T-helper 2 cell treated with Interferon-gamma antibody and Interleukin-4, amounts not matched to agents 5 μg/mL and 100 μg/mL, for 36 hours (primary cell): ENCODE data around the gene RALGAPB.
"Not testable (repeated sequence)": the region's sequence is repeated elsewhere in the genome, so short reads cannot be mapped to it uniquely, and the experiment has no call there.

Experiments used
- DNase-seq: peaks from one replicate; pipeline ENCODE4 v3.0.0; 2021; ENCODE audit warnings: low spot score
- H3K27ac Mint-ChIP-seq: one replicate; pipeline ENCODE4 v1.8.0; 2021; ENCODE audit warnings: mild to moderate bottlenecking, mixed read lengths
- H3K27me3 Mint-ChIP-seq: one replicate; pipeline ENCODE4 v1.8.0; 2021; ENCODE audit warnings: low read depth, mixed read lengths
- H3K36me3 Mint-ChIP-seq: one replicate; pipeline ENCODE4 v1.8.0; 2021; ENCODE audit warnings: low read depth, mixed read lengths
- H3K4me1 Mint-ChIP-seq: one replicate; pipeline ENCODE4 v1.8.0; 2021; ENCODE audit warnings: low read depth, mixed read lengths
- H3K4me3 Mint-ChIP-seq: one replicate; pipeline ENCODE4 v1.8.0; 2022; ENCODE audit warnings: mild to moderate bottlenecking, moderate library complexity, mixed read lengths
- H3K9me3 Mint-ChIP-seq: one replicate; pipeline ENCODE4 v1.8.0; 2021; ENCODE audit warnings: mixed read lengths

Gene RALGAPB

GRCh38 chr20:38454556-38455473 is 17.8 kb upstream of the RALGAPB start:
- no peak for DNase-seq
- H3K4me1 Mint-ChIP-seq = no peaks in the 10 kb centered on the region
- H3K36me3 Mint-ChIP-seq = peaks cover 5% of the 10 kb centered on the region
- H3K4me3 Mint-ChIP-seq = no peak overlapping the region
- no peaks in the 10 kb centered on the region for H3K9me3 Mint-ChIP-seq
- peaks cover 10% of the 10 kb centered on the region for H3K27me3 Mint-ChIP-seq
- H3K27ac Mint-ChIP-seq = no peak overlapping the region

GRCh38 chr20:38458314-38458713 is 14.3 kb upstream of the RALGAPB start:
- Mint-ChIP-seq H3K36me3 (no peaks in the 10 kb centered on the region), H3K27ac (no peak overlapping the region), H3K9me3 (no peaks in the 10 kb centered on the region), H3K4me1 (no peaks in the 10 kb centered on the region), H3K4me3 (no peak overlapping the region), H3K27me3 (peaks cover 10% of the 10 kb centered on the region)
- no peak for DNase-seq

GRCh38 chr20:38460040-38460623 is 12.5 kb upstream of the RALGAPB start:
- DNase-seq = no peak
- no peak overlapping the region for H3K4me3 Mint-ChIP-seq
- no peaks in the 10 kb centered on the region for H3K36me3 Mint-ChIP-seq
- H3K27me3 Mint-ChIP-seq = peaks cover 10% of the 10 kb centered on the region
- H3K4me1 Mint-ChIP-seq = no peaks in the 10 kb centered on the region
- H3K9me3 Mint-ChIP-seq = no peaks in the 10 kb centered on the region
- H3K27ac Mint-ChIP-seq = no peak overlapping the region

GRCh38 chr20:38460631-38461030 is 12.0 kb upstream of the RALGAPB start:
- H3K4me3 Mint-ChIP-seq, H3K36me3 Mint-ChIP-seq, DNase-seq, H3K27ac Mint-ChIP-seq, H3K4me1 Mint-ChIP-seq, H3K27me3 Mint-ChIP-seq, H3K9me3 Mint-ChIP-seq: not testable (repeated sequence)

- H3K4me3 Mint-ChIP-seq, H3K4me1 Mint-ChIP-seq, H3K9me3 Mint-ChIP-seq, DNase-seq, H3K36me3 Mint-ChIP-seq, H3K27me3 Mint-ChIP-seq, H3K27ac Mint-ChIP-seq: not testable (repeated sequence)
These were observed 11.5 kb upstream of the RALGAPB start for GRCh38 chr20:38461167-38461566.

- H3K27ac Mint-ChIP-seq, H3K27me3 Mint-ChIP-seq: not testable (repeated sequence)
These were observed 11.1 kb upstream of the RALGAPB start for GRCh38 chr20:38461569-38461968.

GRCh38 chr20:38466171-38466570 is 6.5 kb upstream of the RALGAPB start:
- H3K4me3 Mint-ChIP-seq = no peak overlapping the region
- no peaks in the 10 kb centered on the region for H3K9me3 Mint-ChIP-seq
- no peak overlapping the region for H3K27ac Mint-ChIP-seq
- peaks cover 5% of the 10 kb centered on the region for H3K27me3 Mint-ChIP-seq
- no peaks in the 10 kb centered on the region for H3K4me1 Mint-ChIP-seq
- no peak for DNase-seq
- H3K36me3 Mint-ChIP-seq = no peaks in the 10 kb centered on the region

More at GRCh38 chr20:38461569-38461968, 11.1 kb upstream of the RALGAPB start:
- not testable (repeated sequence) for DNase-seq, H3K4me3 Mint-ChIP-seq, H3K36me3 Mint-ChIP-seq, H3K9me3 Mint-ChIP-seq, H3K4me1 Mint-ChIP-seq

- Mint-ChIP-seq H3K4me1 (peaks cover 3% of the 10 kb centered on the region), H3K36me3 (no peaks in the 10 kb centered on the region), H3K27me3 (peaks cover 7% of the 10 kb centered on the region), H3K4me3 (no peak overlapping the region), H3K9me3 (no peaks in the 10 kb centered on the region), H3K27ac (no peak overlapping the region)
- no peak for DNase-seq
These were observed 5.7 kb upstream of the RALGAPB start for GRCh38 chr20:38466983-38467382.

- Mint-ChIP-seq H3K27me3 (peaks cover 7% of the 10 kb centered on the region), H3K27ac (peak overlapping the region; percentile 16), H3K36me3 (no peaks in the 10 kb centered on the region), H3K9me3 (no peaks in the 10 kb centered on the region), H3K4me1 (peaks cover 27% of the 10 kb centered on the region), H3K4me3 (peak overlapping the region; percentile 28)
- DNase-seq = no peak
These were observed 1.4 kb upstream of the RALGAPB start for GRCh38 chr20:38471245-38471644.

GRCh38 chr20:38471987-38472512 is 593 bp upstream of the RALGAPB start:
- Mint-ChIP-seq H3K9me3 (no peaks in the 10 kb centered on the region), H3K27me3 (peaks cover 7% of the 10 kb centered on the region), H3K4me1 (peaks cover 30% of the 10 kb centered on the region), H3K36me3 (no peaks in the 10 kb centered on the region), H3K27ac (peak overlapping the region; percentile 87), H3K4me3 (peak overlapping the region; percentile 87)
- no peak for DNase-seq

GRCh38 chr20:38473367-38473795 is 738 bp downstream of the RALGAPB start:
- H3K4me3 Mint-ChIP-seq = peak overlapping the region; percentile 87

GRCh38 chr20:38477747-38478146 is 5.1 kb downstream of the RALGAPB start:
- Mint-ChIP-seq H3K4me3 (no peak overlapping the region), H3K27me3 (no peaks in the 10 kb centered on the region), H3K4me1 (peaks cover 26% of the 10 kb centered on the region), H3K36me3 (peaks cover 1% of the 10 kb centered on the region), H3K27ac (no peak overlapping the region), H3K9me3 (no peaks in the 10 kb centered on the region)
- no peak for DNase-seq

More at GRCh38 chr20:38473367-38473795, 738 bp downstream of the RALGAPB start:
- no peak for DNase-seq
- no peaks in the 10 kb centered on the region for H3K9me3 Mint-ChIP-seq
- H3K36me3 Mint-ChIP-seq = no peaks in the 10 kb centered on the region
- H3K4me1 Mint-ChIP-seq = peaks cover 30% of the 10 kb centered on the region
- peak overlapping the region; percentile 80 for H3K27ac Mint-ChIP-seq
- peaks cover 7% of the 10 kb centered on the region for H3K27me3 Mint-ChIP-seq

- no peak overlapping the region for H3K4me3 Mint-ChIP-seq
- H3K27ac Mint-ChIP-seq = no peak overlapping the region
- H3K36me3 Mint-ChIP-seq = peaks cover 1% of the 10 kb centered on the region
- H3K4me1 Mint-ChIP-seq = peaks cover 19% of the 10 kb centered on the region
- no peaks in the 10 kb centered on the region for H3K9me3 Mint-ChIP-seq
- no peaks in the 10 kb centered on the region for H3K27me3 Mint-ChIP-seq
- DNase-seq = no peak
These were observed 7.0 kb downstream of the RALGAPB start for GRCh38 chr20:38479596-38479995.

- DNase-seq = no peak
- Mint-ChIP-seq H3K36me3 (peaks cover 16% of the 10 kb centered on the region), H3K4me1 (peaks cover 4% of the 10 kb centered on the region), H3K4me3 (no peak overlapping the region), H3K9me3 (no peaks in the 10 kb centered on the region), H3K27me3 (no peaks in the 10 kb centered on the region), H3K27ac (no peak overlapping the region)
These were observed 12.4 kb downstream of the RALGAPB start for GRCh38 chr20:38485041-38485440.
